Measurements from ENCODE around the gene PLK4. TPM values are rescaled to one million over a fixed set of nuclear protein-coding genes. Genes with fewer than 3 reads are reported as not detected.

PLK4 gene
- polyA plus RNA-seq, 1 donor from 2014 or later: 1.6 TPM

Other genes with a start within 250 kb of the PLK4 start
- gene INTU, start 247.9 kb upstream of the PLK4 start, polyA plus RNA-seq: 0.11 TPM
- gene SLC25A31, start 150.5 kb upstream of the PLK4 start, polyA plus RNA-seq: not detected
- gene HSPA4L, start 98.6 kb upstream of the PLK4 start, polyA plus RNA-seq: not detected
- 7.8 TPM for gene MFSD8, start 84.3 kb downstream of the PLK4 start, polyA plus RNA-seq
- 7.5 TPM for gene ABHD18, start 84.5 kb downstream of the PLK4 start, polyA plus RNA-seq
- 3.6 TPM for gene LARP1B, start 180.4 kb downstream of the PLK4 start, polyA plus RNA-seq